ENCODE results near the gene ATP2C2. TPM values are rescaled to one million over a fixed set of nuclear protein-coding genes. Genes with fewer than 3 reads are reported as not detected.

ATP2C2 gene
- total RNA-seq, 1 donor: not detected

- DNase-seq (ENCODE audit: insufficient read length, low spot score, missing footprints): no peak
- Histone ChIP-seq H3K4me3 (ENCODE audit: insufficient read depth, low read length) (no peak overlapping the region), H3K79me2 (ENCODE audit: insufficient read depth, low read length) (no peaks in the 10 kb centered on the region), H2AFZ (ENCODE audit: low read length) (no peak overlapping the region), H3K27me3 (ENCODE audit: insufficient read depth, low read length) (peaks cover 32% of the 10 kb centered on the region), H3K4me1 (ENCODE audit: insufficient read depth, low read length) (no peaks in the 10 kb centered on the region), H3K4me2 (ENCODE audit: insufficient read depth, low read length) (no peak overlapping the region), H3K9me3 (ENCODE audit: low read depth, low read length) (no peaks in the 10 kb centered on the region), H3K36me3 (ENCODE audit: insufficient read depth, low read length) (no peaks in the 10 kb centered on the region), H4K20me1 (ENCODE audit: insufficient read depth, low read length) (no peaks in the 10 kb centered on the region), H3K27ac (ENCODE audit: low read depth, low read length) (no peak overlapping the region)
- no peak for TF ChIP-seq CTCF (IDR thresholded peaks at IDR 0.05; ENCODE audit: extremely low read depth, low read depth, low read length)
Observed at GRCh38 chr16:84404936-84405639, 36.8 kb downstream of the ATP2C2 start.

- H3K9me3 ChIP-seq (ENCODE audit: low read depth, low read length): no peaks in the 10 kb centered on the region
- H4K20me1 ChIP-seq (ENCODE audit: insufficient read depth, low read length): no peaks in the 10 kb centered on the region
- H3K27me3 ChIP-seq (ENCODE audit: insufficient read depth, low read length): peaks cover 32% of the 10 kb centered on the region
- no peak for TF ChIP-seq CTCF (IDR thresholded peaks at IDR 0.05; ENCODE audit: extremely low read depth, low read depth, low read length)
- no peak overlapping the region for H3K4me2 ChIP-seq (ENCODE audit: insufficient read depth, low read length)
- no peaks in the 10 kb centered on the region for H3K79me2 ChIP-seq (ENCODE audit: insufficient read depth, low read length)
- no peak overlapping the region for H3K4me3 ChIP-seq (ENCODE audit: insufficient read depth, low read length)
- no peaks in the 10 kb centered on the region for H3K36me3 ChIP-seq (ENCODE audit: insufficient read depth, low read length)
- no peak overlapping the region for H2AFZ ChIP-seq (ENCODE audit: low read length)
- DNase-seq (ENCODE audit: insufficient read length, low spot score, missing footprints): no peak
- no peaks in the 10 kb centered on the region for H3K4me1 ChIP-seq (ENCODE audit: insufficient read depth, low read length)
- no peak overlapping the region for H3K27ac ChIP-seq (ENCODE audit: low read depth, low read length)
Observed at GRCh38 chr16:84406006-84406963, 37.9 kb downstream of the ATP2C2 start.

- Histone ChIP-seq H2AFZ (ENCODE audit: low read length) (no peak overlapping the region), H3K27ac (ENCODE audit: low read depth, low read length) (no peak overlapping the region), H3K79me2 (ENCODE audit: insufficient read depth, low read length) (no peaks in the 10 kb centered on the region), H3K36me3 (ENCODE audit: insufficient read depth, low read length) (no peaks in the 10 kb centered on the region), H3K4me1 (ENCODE audit: insufficient read depth, low read length) (no peaks in the 10 kb centered on the region), H4K20me1 (ENCODE audit: insufficient read depth, low read length) (no peaks in the 10 kb centered on the region), H3K9me3 (ENCODE audit: low read depth, low read length) (no peaks in the 10 kb centered on the region), H3K4me3 (ENCODE audit: insufficient read depth, low read length) (no peak overlapping the region), H3K27me3 (ENCODE audit: insufficient read depth, low read length) (peaks cover 32% of the 10 kb centered on the region), H3K4me2 (ENCODE audit: insufficient read depth, low read length) (no peak overlapping the region)
- TF ChIP-seq CTCF (IDR thresholded peaks at IDR 0.05; ENCODE audit: extremely low read depth, low read depth, low read length): no peak
- peak; percentile 78 for DNase-seq (ENCODE audit: insufficient read length, low spot score, missing footprints)
Observed at GRCh38 chr16:84407588-84408313, 39.4 kb downstream of the ATP2C2 start.

Measured in osteoblast (primary cell).